Bronchial epithelial cell (primary cell): Measurements from ENCODE around the gene ZFP3. TPM values are rescaled to one million over a fixed set of nuclear protein-coding genes. Genes with fewer than 3 reads are reported as not detected.
"Not testable (repeated sequence)": the region's sequence is repeated elsewhere in the genome, so short reads cannot be mapped to it uniquely, and the experiment has no call there.

Source experiments
- DNase-seq: peaks from one replicate; pipeline ENCODE4 v3.0.0-alpha.2; 2010; ENCODE audit warnings: low read depth
- FAIRE-seq: peaks from 2 replicates; lab custom pipeline; 2011; peaks lifted over from hg19 to GRCh38; lab: Jason Lieb, UNC
- H3K27me3 ChIP-seq: 2 replicates; pipeline ENCODE4 v1.5.1; 2011; ENCODE audit warnings: low read length; ENCODE audit not compliant: control insufficient read depth, insufficient read depth
- H3K36me3 ChIP-seq: 2 replicates; pipeline ENCODE4 v1.5.1; 2011; ENCODE audit warnings: low read length; ENCODE audit not compliant: control insufficient read depth, insufficient read depth
- H3K4me3 ChIP-seq: 2 replicates; pipeline ENCODE4 v1.5.1; 2011; ENCODE audit warnings: mild to moderate bottlenecking, low read depth, low read length, control low read depth
- total RNA-seq: library from RNA; depleted of rRNA; stranded (reverse); fragments of >200 nt; gene quantifications from 2 replicates; pipeline ENCODE4 v1.2.1, GENCODE V29; 2014
- TF ChIP-seq, protein P1 (sequence below): IDR thresholded peaks from 2 replicates; pipeline ENCODE4 v1.5.1; 2011; ENCODE audit warnings: mild to moderate bottlenecking, moderate library complexity, low read length, control low read depth, inconsistent platforms; ENCODE audit not compliant: insufficient read depth, severe bottlenecking

Gene ZFP3
- total RNA-seq, 1 donor from 2014 or later: 0.53 TPM

- no peak for FAIRE-seq
- H3K4me3 ChIP-seq: no peak overlapping the region
- no peak for DNase-seq
- TF ChIP-seq, protein P1, sequence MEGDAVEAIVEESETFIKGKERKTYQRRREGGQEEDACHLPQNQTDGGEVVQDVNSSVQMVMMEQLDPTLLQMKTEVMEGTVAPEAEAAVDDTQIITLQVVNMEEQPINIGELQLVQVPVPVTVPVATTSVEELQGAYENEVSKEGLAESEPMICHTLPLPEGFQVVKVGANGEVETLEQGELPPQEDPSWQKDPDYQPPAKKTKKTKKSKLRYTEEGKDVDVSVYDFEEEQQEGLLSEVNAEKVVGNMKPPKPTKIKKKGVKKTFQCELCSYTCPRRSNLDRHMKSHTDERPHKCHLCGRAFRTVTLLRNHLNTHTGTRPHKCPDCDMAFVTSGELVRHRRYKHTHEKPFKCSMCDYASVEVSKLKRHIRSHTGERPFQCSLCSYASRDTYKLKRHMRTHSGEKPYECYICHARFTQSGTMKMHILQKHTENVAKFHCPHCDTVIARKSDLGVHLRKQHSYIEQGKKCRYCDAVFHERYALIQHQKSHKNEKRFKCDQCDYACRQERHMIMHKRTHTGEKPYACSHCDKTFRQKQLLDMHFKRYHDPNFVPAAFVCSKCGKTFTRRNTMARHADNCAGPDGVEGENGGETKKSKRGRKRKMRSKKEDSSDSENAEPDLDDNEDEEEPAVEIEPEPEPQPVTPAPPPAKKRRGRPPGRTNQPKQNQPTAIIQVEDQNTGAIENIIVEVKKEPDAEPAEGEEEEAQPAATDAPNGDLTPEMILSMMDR: no peak
- H3K27me3 ChIP-seq: no peaks in the 10 kb centered on the region
- H3K36me3 ChIP-seq: no peaks in the 10 kb centered on the region
Measured at GRCh38 chr17:5131146-5131715, 53.0 kb downstream of the ZFP3 start.

DNA sequence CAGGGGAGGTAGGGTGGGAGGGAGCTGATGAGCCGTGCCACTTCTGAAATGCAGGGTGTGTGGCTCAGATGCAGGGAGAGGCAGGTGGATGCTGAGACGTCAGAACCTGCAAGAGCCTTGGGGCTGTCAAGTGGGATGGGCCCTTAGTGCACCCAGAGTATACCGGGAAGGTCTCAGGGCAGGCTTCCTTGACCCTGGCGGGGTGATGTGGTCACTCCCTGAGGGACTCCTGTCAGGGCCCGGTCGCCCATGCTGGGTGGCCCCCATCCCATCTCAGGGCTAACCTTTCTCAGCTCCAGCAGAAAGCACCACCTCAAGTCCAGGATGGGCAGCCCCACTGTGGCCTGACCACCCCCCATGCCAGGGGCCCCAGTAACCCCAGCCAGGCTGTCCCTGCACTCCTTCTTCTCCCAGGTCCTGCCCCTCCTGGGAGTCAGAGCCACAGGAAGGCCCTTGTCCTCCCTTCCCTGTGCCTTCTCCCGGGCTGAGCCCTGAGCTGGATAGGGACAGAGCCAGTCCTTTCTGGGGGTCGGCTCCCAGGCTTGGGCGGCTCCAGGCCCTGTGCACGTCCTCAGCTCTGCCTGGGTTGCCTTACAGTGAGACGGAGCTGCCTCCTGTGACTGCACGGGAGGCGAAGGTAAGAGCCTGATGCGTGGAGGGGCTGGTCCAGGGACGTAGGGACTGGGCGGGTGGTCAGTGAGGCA is 53.7 kb downstream of the ZFP3 start:
- not testable (repeated sequence) for FAIRE-seq, H3K27me3 ChIP-seq, H3K4me3 ChIP-seq, H3K36me3 ChIP-seq, DNase-seq

- DNase-seq, H3K27me3 ChIP-seq, FAIRE-seq, H3K4me3 ChIP-seq, H3K36me3 ChIP-seq: not testable (repeated sequence)
Measured at GRCh38 chr17:5132503-5133225, 54.4 kb downstream of the ZFP3 start.

DNA sequence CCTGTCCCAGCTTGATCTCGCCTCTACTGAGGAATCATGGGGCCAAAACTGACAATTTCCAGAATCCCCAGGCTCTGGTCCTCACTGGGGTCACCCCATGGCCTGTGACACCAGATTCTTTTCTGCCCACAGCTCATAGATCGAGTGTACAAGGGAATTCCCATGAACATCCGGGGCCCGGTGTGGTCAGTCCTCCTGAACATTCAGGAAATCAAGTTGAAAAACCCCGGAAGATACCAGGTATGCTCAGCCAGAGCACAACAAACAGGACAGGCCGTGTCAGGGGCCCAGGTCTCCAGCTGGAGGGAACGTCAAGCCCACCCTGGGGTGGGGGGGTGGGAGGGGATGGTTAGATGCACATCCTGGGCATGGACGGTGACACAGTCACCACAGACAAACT is 55.0 kb downstream of the ZFP3 start:
- TF ChIP-seq, protein P1: no peak
- Histone ChIP-seq H3K27me3 (no peaks in the 10 kb centered on the region), H3K36me3 (no peaks in the 10 kb centered on the region), H3K4me3 (no peak overlapping the region)
- FAIRE-seq (no peak), DNase-seq (no peak)

DNA sequence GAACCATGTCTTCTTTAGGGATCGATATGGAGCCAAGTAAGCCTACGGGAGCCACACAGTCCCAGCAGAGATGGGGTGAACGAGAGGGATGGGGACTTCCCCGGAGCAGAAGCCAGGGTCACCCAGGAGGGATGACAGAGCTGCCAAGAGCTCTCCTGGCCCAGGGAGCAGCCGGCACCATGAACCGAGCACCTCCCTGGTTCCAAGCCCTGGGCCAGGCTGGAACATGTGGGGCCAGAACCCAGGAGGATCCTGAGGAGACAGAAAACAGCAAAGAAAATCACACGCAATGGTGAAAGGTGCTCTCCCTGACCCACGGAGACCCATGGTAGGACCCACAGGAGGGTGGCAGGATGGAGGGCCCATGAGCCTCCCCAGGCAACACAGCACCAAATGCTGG is 55.7 kb downstream of the ZFP3 start:
- FAIRE-seq: peak; percentile 28
- DNase-seq, H3K4me3 ChIP-seq, H3K36me3 ChIP-seq, H3K27me3 ChIP-seq: not testable (repeated sequence)

GRCh38 chr17:5134571-5134970 is 56.3 kb downstream of the ZFP3 start:
- not testable (repeated sequence) for H3K4me3 ChIP-seq, DNase-seq, H3K36me3 ChIP-seq, H3K27me3 ChIP-seq
- FAIRE-seq: peak; percentile 7

DNA sequence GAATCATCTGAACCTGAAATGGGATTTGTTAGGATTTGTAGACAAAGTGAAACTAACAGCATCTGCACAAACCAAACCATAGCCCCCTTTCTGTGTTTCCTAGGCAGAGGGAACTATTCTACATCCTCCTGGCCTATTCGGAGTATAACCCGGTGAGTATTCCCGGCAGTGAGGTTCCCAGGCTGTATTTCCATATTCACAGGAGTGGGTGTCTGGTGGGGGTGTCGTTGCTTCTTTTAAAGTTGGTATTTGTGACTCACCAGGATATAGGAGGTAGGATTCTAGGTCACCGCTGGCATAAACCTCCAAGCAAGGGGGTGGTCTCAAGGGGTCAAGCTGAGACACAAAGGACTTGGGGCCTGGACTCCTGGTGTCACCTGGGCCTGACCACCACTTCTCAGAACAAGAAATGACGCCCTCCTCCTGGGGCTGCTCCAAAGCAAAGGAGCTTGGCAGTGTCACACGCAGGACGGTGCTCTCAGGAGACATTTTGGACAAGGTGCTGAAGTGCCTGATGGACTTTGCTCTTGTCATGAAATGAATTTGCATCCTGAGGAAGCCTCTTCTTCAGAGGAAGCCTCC is 57.0 kb downstream of the ZFP3 start:
- not testable (repeated sequence) for DNase-seq, H3K27me3 ChIP-seq, FAIRE-seq, H3K4me3 ChIP-seq, H3K36me3 ChIP-seq
